ENCODE results near the gene ZNF277.

Gene ZNF277

DNA sequence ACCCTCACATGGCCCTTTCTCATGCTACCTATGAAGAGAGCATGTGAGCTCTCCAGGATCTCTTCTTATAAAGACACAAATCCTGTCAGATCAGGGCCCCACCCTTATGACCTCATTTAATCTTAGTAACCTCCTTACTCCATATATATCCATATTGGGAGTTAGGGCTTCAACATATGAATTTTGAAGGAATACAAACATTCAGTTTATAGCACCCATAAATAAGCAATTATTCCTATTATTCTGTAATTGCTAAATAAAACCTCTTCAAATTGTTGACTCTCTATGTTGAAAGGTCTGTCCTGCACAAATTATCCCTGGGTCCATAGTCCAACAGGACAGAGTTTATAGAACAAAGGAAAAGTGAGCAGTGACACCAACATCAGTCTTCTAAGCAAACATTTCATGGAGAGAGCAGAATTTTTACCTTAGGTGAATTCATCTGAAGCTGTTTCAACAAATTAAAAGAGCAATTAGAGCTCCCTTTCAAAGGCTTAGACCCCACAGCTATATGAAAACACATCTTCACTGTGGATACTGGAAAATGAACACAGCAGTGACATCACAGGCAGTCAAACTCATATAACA is 12.5 kb upstream of the ZNF277 start:
- TF ChIP-seq, protein P1, sequence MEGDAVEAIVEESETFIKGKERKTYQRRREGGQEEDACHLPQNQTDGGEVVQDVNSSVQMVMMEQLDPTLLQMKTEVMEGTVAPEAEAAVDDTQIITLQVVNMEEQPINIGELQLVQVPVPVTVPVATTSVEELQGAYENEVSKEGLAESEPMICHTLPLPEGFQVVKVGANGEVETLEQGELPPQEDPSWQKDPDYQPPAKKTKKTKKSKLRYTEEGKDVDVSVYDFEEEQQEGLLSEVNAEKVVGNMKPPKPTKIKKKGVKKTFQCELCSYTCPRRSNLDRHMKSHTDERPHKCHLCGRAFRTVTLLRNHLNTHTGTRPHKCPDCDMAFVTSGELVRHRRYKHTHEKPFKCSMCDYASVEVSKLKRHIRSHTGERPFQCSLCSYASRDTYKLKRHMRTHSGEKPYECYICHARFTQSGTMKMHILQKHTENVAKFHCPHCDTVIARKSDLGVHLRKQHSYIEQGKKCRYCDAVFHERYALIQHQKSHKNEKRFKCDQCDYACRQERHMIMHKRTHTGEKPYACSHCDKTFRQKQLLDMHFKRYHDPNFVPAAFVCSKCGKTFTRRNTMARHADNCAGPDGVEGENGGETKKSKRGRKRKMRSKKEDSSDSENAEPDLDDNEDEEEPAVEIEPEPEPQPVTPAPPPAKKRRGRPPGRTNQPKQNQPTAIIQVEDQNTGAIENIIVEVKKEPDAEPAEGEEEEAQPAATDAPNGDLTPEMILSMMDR (IDR thresholded peaks at IDR 0.05): no peak
- no peak for TF ChIP-seq ZFX (IDR thresholded peaks at IDR 0.05; ENCODE audit: borderline replicate concordance)
- H3K27ac ChIP-seq: no peak overlapping the region

DNA sequence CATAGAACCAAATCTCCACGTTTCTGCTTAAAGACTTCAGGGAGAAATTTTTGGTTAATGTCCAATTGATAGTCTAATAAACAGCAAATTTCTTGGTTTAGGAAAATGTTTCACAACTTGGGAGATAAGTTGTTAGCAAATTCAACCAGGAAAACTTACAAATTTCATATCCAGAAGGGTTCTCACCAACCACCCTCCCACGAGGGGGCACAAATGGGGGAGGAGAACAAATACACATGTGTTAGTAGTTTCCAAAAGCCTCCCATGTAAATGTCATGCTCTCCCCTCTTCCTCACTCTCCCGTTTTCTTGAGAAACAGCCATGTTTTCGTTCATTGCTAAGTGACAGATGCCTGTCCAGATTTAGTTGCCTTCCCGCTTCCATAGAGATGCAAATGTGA is 10.8 kb upstream of the ZNF277 start:
- no peak for TF ChIP-seq ZFX (IDR thresholded peaks at IDR 0.05; ENCODE audit: borderline replicate concordance)
- TF ChIP-seq, protein P1 (IDR thresholded peaks at IDR 0.05): no peak

DNA sequence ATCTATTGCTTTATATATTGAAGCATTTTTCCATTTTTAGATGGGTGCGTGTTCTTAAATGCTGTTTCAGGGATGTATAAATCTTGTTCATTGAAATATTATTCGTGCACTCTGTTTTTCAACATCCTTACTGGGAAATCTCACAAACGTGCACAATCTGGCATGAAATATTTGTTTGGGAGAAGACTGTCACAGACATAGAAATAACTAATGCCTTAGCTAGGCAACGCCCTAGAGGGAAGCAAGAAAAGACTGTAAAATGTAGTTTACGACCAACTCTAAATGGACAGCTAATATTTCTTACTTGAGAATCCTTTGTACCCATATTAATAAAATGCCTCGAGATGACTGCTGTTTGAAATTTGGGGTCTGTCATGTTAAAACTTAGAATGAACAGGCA is 9.2 kb upstream of the ZNF277 start:
- no peak for TF ChIP-seq ZFX (IDR thresholded peaks at IDR 0.05; ENCODE audit: borderline replicate concordance)
- TF ChIP-seq, protein P1 (IDR thresholded peaks at IDR 0.05): no peak
- H3K27ac ChIP-seq: no peak overlapping the region

More for the DNA sequence above, 10.8 kb upstream of the ZNF277 start:
- H3K27ac ChIP-seq: no peak overlapping the region

DNA sequence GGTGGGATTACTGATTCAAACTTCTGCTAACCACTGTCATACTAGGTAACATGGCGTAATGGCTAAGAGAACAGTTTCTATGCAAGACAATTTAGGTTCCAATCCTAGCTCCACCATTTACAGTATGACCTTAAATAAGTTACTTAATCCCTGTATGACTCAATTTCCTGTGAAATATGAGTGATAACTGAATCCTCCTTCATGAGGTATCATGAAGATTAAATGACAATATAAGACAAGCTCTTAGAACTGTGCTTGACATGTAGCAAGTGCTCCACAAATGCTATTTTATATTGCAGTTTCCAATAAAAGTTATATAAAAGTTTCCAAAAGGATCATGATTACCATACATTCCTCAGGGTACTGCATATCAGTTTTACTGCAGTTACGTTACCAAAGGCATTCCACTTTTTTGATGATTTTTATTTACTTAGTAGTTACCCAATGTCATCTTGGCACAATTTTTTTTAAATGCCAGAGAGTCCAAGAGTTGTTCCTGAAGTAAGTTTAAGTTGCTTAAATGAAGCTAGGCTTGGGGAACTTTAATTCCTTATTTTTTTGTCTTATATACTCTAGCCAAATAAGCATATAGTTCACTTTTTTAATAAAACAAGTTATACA is 7.3 kb upstream of the ZNF277 start:
- TF ChIP-seq, protein P1 (IDR thresholded peaks at IDR 0.05): no peak
- TF ChIP-seq ZFX (IDR thresholded peaks at IDR 0.05; ENCODE audit: borderline replicate concordance): no peak
- no peak overlapping the region for H3K27ac ChIP-seq

DNA sequence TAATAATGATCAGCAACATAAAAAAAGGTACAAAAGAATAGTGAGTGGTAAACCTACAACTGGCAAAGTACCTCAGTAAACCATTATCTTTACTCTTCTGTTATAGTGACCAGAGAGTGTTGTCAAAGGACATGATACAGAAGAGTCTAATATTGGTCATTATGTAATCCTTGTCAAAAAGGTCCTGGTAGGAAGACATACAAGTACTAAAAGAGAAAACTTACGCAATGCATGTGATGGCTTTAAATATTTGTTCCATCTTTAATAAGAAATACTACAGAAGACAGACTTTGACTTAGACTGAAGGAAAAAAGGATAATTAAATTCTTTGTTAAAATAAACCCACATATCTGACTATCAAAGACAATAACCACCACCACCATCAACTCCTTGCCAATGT is 6.8 kb upstream of the ZNF277 start:
- no peak overlapping the region for H3K27ac ChIP-seq
- no peak for TF ChIP-seq ZFX (IDR thresholded peaks at IDR 0.05; ENCODE audit: borderline replicate concordance)
- TF ChIP-seq, protein P1 (IDR thresholded peaks at IDR 0.05): no peak

DNA sequence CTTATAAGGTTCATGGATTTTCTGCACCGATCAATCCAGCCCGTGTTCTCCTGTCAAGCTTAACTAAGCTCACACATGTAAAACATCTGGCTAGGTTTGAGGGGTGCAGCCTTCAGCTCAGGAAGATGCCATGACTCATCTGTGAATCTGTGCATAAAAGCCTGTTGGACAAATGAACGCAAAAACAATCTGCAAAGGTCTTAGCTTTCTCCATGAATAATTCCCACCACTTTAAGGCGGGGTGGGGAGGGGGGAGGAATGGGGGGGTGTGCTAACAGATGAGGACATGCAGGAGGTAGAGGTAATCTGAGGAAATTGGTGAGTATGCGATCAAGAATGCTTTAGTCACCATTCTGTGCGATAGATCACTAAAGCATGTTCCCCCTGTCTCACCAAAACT is 5.1 kb upstream of the ZNF277 start:
- H3K27ac ChIP-seq: no peak overlapping the region
- TF ChIP-seq ZFX (IDR thresholded peaks at IDR 0.05; ENCODE audit: borderline replicate concordance): no peak
- TF ChIP-seq, protein P1 (IDR thresholded peaks at IDR 0.05): no peak

DNA sequence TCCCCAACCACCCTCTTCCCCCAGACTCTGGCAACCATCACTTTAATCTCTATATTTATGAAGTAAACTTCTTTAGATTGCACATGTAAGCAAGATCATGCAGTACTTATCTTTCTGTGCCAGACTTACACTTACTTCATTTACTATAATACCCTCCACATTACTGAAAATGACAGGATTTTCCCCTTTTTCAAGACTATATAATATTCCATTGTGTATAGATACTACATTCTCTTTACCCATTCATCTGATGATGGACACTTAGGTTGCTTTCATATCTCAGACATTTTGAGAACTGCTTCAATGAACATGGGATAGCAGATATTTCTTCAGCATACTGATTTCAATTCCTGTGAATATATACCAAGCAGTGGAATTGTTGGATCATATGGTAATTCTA is 4.7 kb upstream of the ZNF277 start:
- H3K27ac ChIP-seq: no peak overlapping the region
- no peak for TF ChIP-seq ZFX (IDR thresholded peaks at IDR 0.05; ENCODE audit: borderline replicate concordance)
- TF ChIP-seq, protein P1 (IDR thresholded peaks at IDR 0.05): no peak
